Parathyroid adenoma (tissue), 2 donors: ENCODE measurements around the gene CAMKK1.

Source experiments
- H2AFZ ChIP-seq: fragments of 300-600 bp; sonication (generic); one replicate; pipeline ENCODE4 v1.7.0; 2017; ENCODE audit warnings: antibody characterized with exemption, mild to moderate bottlenecking
- H3K27ac ChIP-seq: fragments of 300-600 bp; sonication (generic); one replicate; pipeline ENCODE4 v1.7.0; 2017
- H3K27me3 ChIP-seq: fragments of 300-600 bp; sonication (generic); one replicate; pipeline ENCODE4 v1.7.0; 2017; ENCODE audit warnings: low read length; ENCODE audit not compliant: control insufficient read depth, insufficient read depth
- H3K36me3 ChIP-seq: fragments of 300-600 bp; sonication (generic); one replicate; pipeline ENCODE4 v1.7.0; 2017; ENCODE audit warnings: low read length; ENCODE audit not compliant: control insufficient read depth, insufficient read depth
- H3K4me1 ChIP-seq: fragments of 300-600 bp; sonication (generic); one replicate; pipeline ENCODE4 v1.7.0; 2017; ENCODE audit warnings: control low read depth
- H3K4me2 ChIP-seq: fragments of 300-600 bp; sonication (generic); one replicate; pipeline ENCODE4 v1.7.0; 2017; ENCODE audit warnings: low read length
- H3K4me3 ChIP-seq: fragments of 300-600 bp; sonication (generic); one replicate; pipeline ENCODE4 v1.7.0; 2017; ENCODE audit warnings: low read depth, low read length
- H3K79me2 ChIP-seq: fragments of 300-600 bp; sonication (generic); one replicate; pipeline ENCODE4 v1.7.0; 2017; ENCODE audit warnings: control low read depth
- H3K9ac ChIP-seq: fragments of 300-600 bp; sonication (generic); one replicate; pipeline ENCODE4 v1.7.0; 2017; ENCODE audit warnings: mild to moderate bottlenecking
- H3K9me3 ChIP-seq: fragments of 300-600 bp; sonication (generic); one replicate; pipeline ENCODE4 v1.7.0; 2017; ENCODE audit warnings: low read length; ENCODE audit not compliant: control insufficient read depth
- CTCF ChIP-seq: fragments of 300-600 bp; sonication (generic); IDR thresholded peaks from one replicate; pipeline ENCODE4 v1.7.0; 2017; ENCODE audit warnings: antibody characterized with exemption, mild to moderate bottlenecking
- donor health status: primary hyperparathyroidism.

The CAMKK1 gene

DNA sequence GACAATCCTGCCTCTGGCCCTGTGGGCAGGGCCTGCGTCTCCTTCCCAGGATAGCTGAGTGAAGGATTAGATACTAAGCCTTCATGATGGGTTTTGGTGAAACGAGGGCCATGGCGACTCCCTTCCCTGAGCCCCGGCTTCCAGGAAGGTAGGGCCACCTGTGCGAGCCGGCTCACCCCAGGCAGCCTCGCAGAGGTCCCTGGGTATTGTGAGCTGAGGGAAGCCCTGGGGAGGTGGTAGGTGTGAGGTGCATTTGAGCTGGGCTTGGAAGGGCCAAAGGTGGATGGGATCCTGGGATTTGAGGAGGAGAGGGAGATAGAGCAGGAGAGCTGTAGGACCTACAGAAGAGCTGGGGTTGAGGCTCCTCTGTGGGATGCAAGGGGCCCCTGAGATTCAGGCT, 29.9 kb upstream of the CAMKK1 start:
- H3K4me1 ChIP-seq = no peaks in the 10 kb centered on the region
- no peaks in the 10 kb centered on the region for H3K36me3 ChIP-seq
- H3K4me3 ChIP-seq = no peak overlapping the region
- H3K4me2 ChIP-seq = no peak overlapping the region
- H3K79me2 ChIP-seq = no peaks in the 10 kb centered on the region
- H3K27me3 ChIP-seq = no peaks in the 10 kb centered on the region
- TF ChIP-seq CTCF = no peak
- H2AFZ ChIP-seq = no peak overlapping the region
- H3K9me3 ChIP-seq = no peaks in the 10 kb centered on the region
- no peak overlapping the region for H3K27ac ChIP-seq
- no peak overlapping the region for H3K9ac ChIP-seq

GRCh38 chr17:3921502-3922319, 28.9 kb upstream of the CAMKK1 start:
- Histone ChIP-seq H3K27ac (no peak overlapping the region), H3K9ac (no peak overlapping the region), H3K79me2 (no peaks in the 10 kb centered on the region), H3K36me3 (no peaks in the 10 kb centered on the region), H3K9me3 (no peaks in the 10 kb centered on the region), H3K4me2 (no peak overlapping the region), H3K4me1 (peaks cover 7% of the 10 kb centered on the region), H3K4me3 (no peak overlapping the region), H3K27me3 (no peaks in the 10 kb centered on the region), H2AFZ (no peak overlapping the region)
- no peak for TF ChIP-seq CTCF

GRCh38 chr17:3921006-3921405, 28.2 kb upstream of the CAMKK1 start:
- H3K27me3 ChIP-seq = no peaks in the 10 kb centered on the region
- H3K36me3 ChIP-seq = no peaks in the 10 kb centered on the region
- no peak for TF ChIP-seq CTCF
- no peaks in the 10 kb centered on the region for H3K79me2 ChIP-seq
- no peak overlapping the region for H3K9ac ChIP-seq
- H3K27ac ChIP-seq = no peak overlapping the region
- H3K4me2 ChIP-seq = no peak overlapping the region
- H3K9me3 ChIP-seq = no peaks in the 10 kb centered on the region
- peaks cover 7% of the 10 kb centered on the region for H3K4me1 ChIP-seq
- no peak overlapping the region for H2AFZ ChIP-seq
- no peak overlapping the region for H3K4me3 ChIP-seq

- no peak overlapping the region for H3K4me3 ChIP-seq
- no peaks in the 10 kb centered on the region for H3K79me2 ChIP-seq
- H3K9ac ChIP-seq = no peak overlapping the region
- TF ChIP-seq CTCF = no peak
- H3K4me2 ChIP-seq = no peak overlapping the region
- no peak overlapping the region for H2AFZ ChIP-seq
- H3K27me3 ChIP-seq = no peaks in the 10 kb centered on the region
- no peaks in the 10 kb centered on the region for H3K36me3 ChIP-seq
- peaks cover 7% of the 10 kb centered on the region for H3K4me1 ChIP-seq
- no peak overlapping the region for H3K27ac ChIP-seq
- H3K9me3 ChIP-seq = no peaks in the 10 kb centered on the region
Measured at GRCh38 chr17:3919123-3919624, 26.3 kb upstream of the CAMKK1 start.
